Measurements from ENCODE around the gene SPINK4.

Gene SPINK4

DNA sequence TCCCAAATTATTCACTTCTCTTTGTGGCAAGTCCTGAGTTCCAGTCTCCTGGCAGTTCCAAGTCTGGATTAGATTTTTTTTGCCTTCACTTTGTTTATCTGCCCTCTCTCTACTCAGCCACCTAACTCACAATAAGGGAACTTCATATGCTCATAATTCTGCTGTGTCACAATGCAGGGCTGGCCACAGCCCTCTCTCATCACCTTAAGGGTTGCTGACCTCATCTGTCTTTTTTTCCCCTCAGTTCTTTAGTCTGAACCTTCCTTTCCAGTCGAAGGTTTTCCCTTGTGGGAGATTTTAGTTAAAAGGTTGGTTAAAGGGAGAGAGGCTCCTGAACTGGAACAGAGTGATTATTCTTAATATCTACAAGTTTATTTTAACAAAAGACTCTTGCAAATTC, 20.4 kb downstream of the SPINK4 start:
- DNase-seq: no peak

DNA sequence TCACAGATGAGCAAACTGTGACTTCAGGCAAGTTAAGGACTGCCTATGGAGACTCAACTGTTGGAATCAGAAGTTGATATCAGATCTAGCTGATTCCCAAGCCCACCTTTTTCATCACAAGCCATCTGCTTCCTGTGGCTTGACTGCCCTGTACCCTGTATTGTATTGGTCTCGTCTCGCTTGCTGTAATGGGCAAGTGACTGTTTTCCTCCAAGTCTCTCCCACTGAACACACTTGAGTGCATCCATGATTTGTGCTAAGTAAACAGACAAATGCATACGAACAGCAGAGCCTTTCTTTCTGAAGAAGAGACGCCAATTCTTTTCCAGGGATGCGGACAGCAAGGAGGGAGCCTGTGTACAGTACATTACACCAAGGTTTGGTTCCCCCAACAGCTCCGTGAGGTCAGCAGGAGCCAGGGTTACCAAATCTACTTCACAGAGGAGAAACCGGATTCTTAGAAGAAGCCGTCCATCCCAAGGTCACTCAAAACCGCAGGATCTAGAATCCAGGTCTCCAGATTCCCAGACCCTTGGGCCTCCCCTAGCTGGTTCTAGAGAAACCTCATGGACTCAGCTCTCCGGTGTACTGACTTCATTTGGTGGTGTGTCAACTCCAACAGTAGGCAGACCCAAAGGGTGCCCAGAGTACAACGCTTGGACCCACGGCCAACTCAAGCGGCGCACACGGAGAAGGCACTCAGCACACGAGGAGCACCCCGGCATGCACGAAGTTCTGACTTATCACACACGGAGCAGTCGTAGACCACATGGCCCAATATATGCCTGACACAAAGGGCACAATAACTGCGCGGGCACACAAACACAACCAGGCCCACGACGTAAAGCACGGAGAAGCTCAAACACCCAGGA, 23.4 kb downstream of the SPINK4 start:
- DNase-seq: no peak

DNA sequence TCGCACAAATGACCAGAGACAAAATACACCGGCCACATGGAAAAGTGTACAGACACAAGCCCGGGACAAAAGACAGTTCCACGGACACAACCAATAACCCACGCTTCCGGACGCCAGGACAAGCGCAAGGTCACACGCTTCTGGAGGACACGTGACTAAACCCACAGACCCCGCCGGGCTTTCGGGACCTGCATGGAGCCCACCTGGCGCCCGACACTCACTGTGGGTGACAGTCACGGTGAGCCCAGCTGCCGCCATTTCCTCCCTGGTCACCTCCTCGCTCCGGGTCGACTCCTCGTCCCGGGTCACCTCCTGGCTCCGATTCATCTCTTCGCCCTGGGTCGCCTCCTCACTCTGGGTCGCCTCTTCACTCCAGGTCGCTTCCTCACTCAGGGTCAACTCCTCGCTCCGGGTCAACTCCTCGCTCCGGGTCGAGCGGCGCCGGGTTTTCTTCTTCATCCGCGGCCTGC, 24.1 kb downstream of the SPINK4 start:
- DNase-seq: no peak

DNA sequence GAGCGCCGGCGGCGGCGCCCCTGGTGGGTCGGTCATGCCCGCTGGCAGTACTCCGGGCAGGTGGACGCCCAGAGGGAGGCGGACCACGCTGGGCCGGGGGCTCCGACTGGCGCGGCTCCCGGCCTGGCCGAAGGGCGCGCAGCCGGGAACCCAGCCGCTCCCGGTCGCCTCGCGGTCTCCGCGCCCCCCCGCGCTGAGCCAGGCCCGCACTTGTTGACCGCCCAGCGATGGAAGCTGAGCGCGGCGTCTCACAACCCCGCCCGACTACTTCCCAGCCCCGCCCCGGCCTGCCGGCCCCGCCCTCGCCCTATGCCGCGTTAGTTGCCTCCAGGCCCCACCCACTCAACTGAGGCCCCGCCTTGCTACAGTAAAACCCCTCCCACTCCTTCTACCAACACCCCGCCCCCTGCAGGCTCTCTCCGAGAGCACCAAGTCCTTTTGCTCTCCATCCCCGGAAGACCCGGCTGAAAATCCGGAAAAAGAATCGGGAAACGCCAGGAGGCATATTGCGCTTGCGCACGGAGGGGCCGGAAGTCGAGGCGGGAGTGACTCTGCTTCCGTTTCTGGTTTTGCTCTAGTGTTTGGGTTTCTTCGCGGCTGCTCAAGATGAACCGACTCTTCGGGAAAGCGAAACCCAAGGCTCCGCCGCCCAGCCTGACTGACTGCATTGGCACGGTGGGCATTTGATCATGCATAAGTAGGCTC, 24.7 kb downstream of the SPINK4 start, which contains the start of the genes BAG1 and CHMP5:
TSS of gene BAG1 (minus strand) at position 236 of the 705 bp plus-strand sequence.
TSS of gene CHMP5 (plus strand) at position 577 of the 705 bp plus-strand sequence. CDS start at position 607, 30 bp downstream.
- DNase-seq: peak; percentile 99

DNA sequence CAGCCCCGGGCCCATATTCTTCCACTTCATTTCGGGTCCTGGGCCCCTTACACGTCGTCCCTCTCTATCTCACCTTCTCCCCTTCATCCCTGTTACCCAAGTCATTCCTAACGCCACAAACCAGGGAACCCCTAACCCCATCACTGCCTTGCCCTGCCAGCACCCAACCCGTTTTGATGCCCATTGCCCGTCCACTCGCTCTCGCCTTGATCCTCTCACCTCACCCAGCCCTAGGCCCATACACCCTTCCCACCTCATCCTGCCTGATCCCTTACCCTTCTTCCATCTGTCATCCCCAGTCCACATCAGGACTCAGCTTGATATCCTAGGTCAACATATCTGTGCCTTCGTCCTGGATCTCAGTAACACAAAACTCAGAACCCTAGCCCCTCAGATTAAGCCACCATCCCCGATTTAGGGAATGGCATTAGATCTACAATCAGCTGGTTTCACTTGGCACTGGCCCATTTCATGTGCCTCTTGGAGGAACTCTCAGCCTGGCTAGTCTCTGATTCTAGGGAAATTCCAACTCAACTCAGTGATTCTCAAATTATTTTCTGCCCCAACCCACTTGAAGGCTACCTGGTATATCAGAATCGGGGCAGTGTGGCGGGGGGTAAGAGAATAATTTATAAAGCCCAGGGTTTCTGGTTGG, 25.4 kb downstream of the SPINK4 start:
- DNase-seq: no peak

DNA sequence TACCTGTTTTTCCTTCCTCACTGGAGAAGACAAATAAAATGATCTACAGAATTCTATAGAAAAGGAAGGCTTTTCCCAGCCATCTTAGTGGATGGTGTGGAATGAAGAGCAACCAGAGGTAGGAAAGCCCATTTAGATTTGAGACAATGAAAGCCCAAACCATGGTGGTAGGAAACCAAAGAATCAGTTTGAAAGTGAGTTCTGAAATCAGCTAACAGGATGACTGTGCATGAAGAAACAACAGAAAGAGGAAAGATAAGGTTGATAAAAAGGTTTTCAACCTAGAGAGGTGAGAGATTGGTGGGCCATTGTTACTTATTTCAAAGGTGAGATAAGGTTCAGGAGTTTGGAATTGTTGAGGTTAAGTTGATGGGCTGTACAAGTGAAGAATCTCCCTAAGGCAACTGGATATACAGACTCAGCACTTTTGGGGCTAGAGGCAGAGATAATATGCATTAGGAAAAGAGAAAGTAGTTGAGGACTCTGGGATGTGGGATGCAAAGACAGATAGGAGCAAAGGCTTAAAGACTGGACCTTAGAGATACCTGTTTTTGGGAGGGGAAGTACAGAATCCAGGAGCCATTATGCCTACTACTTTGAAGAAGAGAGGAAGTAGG, 27.3 kb downstream of the SPINK4 start:
- DNase-seq: no peak

DNA sequence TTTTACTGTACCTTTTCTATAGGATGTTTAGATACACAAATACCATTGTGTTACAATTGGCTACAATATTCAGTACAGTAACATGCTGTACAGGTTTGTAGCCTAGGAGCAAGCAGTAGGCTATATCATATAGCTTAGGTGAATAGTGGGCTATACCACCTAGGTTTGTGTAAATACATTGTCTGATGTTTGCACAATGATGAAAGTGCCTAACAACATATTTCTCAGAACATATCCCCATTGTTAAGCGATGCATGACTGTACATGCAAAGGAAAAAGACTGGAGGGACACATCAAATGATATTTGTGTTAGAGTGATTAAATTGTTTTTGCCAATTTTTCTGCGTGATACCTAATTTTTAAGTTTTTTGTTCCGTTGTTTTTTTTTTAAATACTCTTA, 30.2 kb downstream of the SPINK4 start:
- DNase-seq: no peak

DNA sequence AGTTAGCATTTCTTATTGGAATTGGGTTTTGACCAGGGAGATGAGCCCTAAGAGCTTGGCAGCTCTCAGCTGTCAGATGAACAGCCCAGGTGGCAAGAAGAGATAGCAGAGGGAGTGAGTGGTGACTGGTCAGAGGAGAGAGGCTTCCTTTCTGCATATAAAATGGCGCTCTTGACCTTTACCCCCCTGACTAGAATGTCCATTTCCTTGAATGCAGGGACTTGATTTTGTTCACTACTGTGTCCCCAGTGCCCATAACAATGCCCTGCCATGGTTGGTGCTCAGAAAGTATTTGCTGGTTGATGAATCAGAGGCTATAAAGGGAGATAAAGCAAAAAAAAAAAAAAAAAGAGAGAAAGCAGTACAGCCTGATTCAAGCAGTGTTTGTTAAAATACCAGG, 32.1 kb downstream of the SPINK4 start:
- DNase-seq: no peak

DNA sequence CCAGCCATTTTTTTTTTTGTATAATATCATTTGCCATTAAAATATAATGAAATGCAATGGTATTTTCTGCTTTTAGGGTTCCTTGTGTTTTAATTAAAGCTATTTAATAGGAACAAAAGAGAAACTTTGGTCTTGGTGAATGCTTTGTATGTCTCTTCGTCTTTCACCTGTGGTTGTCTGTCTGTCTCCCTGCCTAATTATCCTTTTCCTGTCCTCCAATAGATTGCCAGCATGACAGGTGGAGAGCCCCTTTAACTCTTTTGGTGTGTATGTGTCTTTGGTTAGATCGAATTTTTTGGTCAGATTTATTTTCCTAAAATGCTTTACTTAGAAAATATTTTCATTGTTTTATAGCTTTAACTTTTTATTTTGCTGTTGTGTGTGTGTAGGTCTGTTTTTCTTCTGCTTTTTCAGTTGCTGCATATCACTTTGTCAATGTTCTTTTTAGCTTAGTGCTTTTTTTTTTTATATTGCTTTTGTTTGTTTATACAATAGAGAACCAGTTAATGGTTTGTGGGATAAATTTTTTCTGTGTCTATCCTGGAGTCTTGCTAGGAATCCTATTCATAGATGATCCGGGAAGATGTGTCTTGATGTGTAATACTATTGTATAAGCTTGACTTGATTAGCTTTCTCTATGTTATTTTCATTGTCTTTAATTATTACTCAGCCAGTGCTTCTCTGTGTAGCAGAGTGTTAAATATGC, 33.5 kb downstream of the SPINK4 start:
- DNase-seq: no peak

DNA sequence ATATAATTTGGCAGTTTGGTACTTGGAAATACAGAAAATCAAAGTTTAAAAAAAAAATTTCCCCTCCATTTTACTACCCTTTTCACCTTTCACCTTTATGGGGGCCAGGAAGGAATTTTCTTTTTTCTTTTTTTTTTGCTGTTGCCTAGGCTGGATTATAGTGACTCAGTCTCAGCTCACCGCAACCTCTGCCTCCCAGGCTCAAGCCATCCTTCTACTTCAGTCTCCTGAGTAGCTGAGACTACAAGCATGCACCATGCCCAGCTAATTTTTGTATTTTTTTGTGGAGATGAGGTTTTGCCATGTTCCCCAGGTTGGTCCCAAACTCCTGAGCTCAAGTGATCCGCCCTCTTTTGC, 34.0 kb downstream of the SPINK4 start:
- no peak for DNase-seq

DNA sequence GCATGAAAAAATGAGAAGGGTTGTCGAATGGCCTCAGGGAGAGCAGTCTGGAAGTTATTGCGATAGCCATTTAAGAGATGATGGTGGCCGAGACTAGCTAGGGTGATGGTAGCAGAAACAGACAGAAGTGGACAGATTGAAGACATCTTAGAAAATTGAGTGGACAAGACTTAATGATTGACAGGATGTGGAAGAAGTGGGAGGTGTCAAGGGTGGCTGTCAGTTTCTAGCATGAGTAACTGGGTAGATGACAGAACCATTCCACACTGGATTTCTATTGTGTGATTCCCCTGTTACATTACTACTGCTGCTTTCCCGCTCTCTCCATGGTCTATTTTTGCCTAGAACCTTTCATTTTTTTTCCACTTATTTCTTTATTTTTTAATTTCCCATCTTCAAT, 37.5 kb downstream of the SPINK4 start:
- no peak for DNase-seq

DNA sequence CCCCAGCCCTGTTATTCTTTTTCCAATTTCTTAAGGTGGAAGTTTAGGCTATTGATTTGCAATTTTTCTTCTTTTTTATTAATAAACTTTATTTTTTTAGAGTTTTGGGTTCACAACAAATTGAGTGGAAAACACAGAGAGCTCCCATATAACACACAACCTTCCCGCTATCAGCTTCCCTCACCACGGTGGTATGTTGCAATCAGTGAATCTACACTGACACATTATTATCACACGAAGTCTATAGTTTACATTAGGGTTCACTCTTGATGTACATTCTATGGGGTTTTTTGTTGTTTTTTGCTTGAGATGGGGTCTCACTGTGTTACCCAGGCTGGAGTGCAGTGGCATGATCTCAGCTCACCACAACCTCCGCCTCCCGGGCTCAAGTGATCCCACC, 45.5 kb downstream of the SPINK4 start:
- no peak for DNase-seq

DNA sequence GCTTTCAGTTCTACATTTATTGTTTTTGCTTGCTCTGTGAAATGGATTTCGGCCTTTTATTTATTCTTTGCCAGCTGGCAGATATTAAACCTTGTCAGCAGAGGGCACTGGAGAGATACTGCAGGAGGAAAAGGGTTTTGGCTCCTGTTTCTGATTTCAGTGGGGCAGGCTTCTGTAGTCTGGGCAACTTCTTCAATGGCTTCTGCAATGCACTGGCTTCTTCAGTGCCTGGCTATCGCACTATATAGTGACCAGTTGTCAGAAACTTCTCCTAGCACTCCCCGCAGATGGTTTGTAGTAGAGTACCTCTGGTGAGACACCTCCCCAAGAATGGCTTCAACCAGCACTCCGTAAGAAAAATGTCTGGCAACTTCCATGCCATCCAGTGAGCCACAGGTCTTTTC, 47.1 kb downstream of the SPINK4 start:
- peak; percentile 66 for DNase-seq

DNA sequence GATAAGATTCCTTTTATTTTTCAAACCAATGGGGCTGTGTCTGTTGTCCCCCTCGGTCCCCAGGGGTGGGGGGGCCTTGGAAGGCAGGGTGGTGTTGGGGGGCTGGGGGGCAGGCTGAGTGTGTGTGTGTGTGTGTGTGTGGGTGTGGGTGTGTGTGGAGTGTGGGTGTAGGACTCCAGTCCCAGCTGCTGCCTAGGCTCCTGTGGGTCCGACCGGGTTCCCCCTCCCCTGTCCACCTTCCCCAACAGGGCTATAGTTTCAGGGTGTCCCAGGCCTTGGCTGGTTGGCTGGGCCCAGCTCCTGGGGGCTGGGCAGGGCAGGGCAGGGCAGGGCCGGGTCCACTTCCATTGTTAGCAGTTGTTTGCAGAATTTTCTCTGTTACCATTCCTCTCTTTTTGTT, 48.3 kb downstream of the SPINK4 start:
- no peak for DNase-seq

DNA sequence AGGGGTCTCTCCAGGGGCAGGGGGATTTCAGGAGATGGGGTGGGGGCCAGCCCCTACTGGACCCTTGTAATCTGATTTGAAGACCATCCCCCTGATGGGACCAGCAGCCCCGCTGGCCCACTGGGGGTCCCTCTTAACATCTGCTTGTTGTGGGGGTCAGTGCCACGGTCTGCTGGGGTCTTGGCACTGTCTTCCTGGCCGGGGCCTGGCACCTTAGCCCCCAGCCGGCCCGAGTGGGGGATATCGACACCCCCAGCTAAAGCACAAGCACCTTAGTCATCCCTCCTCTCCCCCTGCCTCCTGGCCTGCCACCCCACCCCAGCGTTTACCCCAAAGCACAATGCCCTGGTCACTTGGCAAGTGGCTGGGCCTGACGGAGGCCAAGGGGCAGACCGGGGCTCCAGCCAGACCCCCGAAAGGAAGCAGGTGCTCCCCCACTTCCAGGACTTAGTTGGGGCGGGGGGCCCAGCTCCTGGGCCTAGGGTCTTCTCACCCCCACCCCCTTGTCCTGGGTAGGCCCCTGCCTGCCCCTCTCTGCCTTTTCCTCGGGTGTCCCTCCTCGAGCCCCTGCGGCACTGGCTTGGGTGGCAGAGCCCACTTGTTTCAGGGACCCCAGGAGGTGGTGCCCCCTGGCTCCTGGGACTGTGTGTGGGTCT, 49.0 kb downstream of the SPINK4 start:
- no peak for DNase-seq

DNA sequence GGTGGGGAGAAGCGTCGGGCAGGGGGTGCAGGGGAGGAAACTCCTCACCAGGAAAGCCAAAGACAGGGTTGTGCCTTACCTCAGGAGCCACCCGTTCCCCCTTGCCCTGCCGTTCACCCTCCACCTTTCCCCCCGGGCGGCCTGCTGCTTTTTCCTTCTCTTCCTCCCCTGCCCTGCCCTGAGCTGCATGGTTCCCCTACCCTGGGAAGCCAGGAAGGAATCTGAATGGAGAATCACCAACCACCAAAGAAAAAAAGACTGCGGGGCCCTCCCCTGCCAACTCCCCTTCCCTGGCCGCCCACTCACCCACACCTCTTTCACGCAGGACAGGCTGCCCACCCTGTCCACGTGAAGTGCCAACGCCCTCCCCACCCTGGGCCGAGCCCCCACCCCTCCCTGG, 49.5 kb downstream of the SPINK4 start:
- DNase-seq: no peak

DNA sequence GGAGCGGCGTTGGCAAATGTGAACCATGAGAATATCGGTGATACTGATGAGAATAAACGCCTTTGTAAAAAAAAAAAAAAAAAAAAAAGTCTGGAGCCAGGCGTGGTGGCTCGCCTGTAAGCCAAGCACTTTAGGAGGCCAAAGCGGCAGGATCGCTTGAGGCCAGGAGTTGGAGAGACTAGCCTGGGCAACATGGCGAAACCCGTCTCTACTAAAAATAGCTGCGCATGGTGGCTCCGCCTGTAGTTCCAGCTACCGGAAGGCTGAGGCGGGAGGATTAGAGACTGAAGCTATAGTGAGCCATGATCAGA, 49.9 kb downstream of the SPINK4 start:
- DNase-seq: no peak

DNA sequence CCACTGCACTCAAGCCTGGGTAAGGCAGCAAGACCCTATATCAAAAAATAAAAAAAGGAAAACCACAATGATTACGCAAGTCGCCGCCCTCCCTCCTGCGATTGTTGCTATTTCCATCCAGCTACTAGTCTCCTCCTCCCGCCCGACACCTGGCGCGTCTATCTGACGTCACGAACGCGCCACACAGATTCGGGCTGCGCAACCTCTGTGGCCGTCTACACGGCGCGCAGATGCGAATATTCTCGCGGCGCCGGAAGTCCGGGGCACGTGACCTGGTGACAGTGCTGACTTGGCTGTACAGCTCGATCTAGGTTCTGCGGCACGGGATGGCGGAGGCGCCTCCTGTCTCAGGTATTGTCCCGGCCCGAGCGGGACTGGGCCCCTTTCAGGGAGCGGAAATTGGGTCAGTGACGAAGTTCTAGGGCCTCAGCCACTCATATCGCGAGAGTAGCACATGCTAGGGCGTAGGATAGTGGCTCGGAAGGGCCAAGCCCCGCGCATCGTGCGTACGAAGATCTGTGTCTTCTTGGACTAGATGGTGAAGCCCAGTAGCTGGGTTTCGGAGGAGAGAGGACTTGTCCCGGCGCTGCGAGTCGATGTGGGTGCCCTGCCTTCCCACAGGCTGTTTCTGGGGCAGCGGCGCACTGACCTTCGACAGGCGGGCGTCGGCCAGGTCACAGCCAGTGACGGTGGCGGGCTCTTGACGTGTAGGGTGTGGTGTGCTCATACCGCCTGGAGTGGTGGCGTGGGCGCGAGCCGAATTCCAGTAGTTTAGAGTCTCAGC, 50.5 kb downstream of the SPINK4 start, which contains the start of gene NFX1:
TSS of gene NFX1 (plus strand) at position 270 of the 784 bp plus-strand sequence. CDS start at position 327, 57 bp downstream.
- peak; percentile 97 for DNase-seq

DNA sequence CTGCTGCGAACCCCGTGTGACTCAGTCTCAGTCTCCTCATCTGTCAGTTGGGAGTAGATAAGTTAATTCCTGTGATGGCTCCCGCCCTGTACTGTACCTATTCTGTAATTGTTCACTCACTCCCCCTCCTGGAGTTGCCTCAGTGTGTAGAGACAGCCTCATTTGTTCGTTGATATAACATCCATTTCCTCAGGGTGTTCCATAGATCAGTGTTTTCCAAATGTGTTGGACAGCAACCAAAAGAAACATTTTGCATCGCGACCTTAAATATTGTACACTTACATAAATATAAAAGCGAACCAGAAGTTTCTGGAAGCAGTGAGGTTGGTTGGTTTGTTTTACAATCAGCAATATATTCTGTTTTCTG, 51.0 kb downstream of the SPINK4 start:
- DNase-seq: no peak

DNA sequence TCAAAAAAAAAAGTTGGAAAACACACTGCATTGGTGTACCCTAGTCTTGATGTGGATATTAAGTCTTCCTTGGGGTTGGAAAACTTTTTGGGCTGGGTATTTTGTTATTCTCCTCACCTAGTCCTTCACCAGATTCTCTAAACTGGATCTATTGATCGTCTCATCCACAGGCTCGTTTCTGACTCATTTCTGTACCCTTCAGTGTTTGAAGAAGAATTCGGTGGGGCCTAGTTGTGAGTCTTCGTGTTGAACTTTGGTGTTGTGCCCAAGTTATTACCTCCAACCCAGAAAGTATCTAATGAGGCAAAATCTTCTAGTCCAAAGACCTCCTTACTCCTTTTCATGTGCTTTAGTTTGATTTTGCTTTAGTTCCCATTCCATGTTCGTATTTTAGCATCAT, 51.9 kb downstream of the SPINK4 start:
- DNase-seq: no peak

DNA sequence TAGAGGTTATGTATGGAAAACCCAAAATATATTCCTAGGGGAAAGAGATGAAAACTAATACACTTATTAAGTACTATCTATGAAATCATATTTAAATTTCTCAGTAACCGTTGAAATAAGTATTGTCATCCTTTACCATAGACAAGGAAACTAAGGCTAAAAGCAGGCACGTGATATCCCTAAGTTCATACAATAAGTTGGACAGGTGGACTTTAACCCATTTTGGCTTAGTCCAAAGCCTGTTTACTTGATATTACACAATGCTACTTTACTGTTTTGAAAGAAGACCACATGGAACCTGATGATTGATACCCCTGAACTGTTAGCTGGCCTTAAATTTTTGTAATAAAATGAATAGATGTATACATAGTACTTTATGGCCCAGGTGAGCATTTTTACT, 53.8 kb downstream of the SPINK4 start:
- DNase-seq: no peak
